Forelimb muscle (tissue), 1 donor: Measurements from ENCODE around the gene SPATA19. TPM values are rescaled to one million over a fixed set of nuclear protein-coding genes. Genes with fewer than 3 reads are reported as not detected.

ENCODE experiments used
- DNase-seq: peaks from one replicate; pipeline ENCODE4 v3.0.0-alpha.2; 2013; ENCODE audit warnings: low read depth
- polyA plus RNA-seq: library from polyadenylated mRNA; unstranded; fragments of 120-200 nt; gene quantifications from one replicate; pipeline ENCODE4 v1.2.1, GENCODE V29; 2013; ENCODE audit not compliant: insufficient read length

SPATA19 gene
- polyA plus RNA-seq, 1 donor, result not detected

DNA sequence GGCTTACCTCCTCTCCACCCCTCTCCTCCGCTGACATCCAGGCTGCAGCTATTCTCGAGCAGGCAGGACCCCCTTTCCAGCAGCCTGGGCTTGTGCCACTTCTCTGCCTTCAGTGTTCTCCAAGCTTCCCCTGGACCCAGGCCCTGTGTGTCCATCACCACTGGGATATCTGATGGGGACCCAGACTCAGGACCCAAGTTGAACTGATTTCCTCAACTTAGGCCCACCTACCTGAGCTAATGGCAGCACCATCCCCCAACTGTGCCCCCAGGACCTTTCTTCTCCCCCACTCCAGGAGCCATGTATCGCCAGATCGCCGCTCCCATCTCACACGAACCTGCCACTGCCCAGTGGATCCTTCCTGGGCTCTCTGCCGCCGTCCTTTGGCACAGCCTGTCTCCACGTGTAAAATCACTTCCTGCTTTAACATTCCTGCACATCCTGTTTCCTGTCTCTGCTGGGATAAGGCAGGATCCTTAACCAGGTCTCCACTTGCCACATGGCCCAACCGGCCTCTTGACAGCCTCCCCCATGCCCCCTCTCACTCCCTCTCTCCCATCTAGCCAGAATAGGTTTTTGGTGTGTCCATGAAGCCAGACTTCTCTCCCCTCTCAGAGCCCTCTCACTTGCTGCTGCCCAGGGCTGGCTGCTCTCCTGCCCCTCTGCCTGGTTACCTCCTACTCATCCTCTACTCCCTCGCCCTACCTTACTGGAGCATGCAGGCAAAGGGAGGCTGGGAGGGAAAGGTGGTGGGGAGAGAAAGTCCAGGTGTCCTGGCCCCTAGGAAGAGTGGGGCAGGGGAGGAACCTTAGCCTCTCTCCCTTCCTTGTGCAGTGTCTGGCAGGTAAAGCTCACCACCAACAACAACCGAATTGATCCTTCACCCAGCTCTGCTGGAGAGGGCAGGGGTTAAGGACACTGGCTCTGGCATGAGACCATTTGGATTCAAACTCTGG lies 9.4 kb downstream of the SPATA19 start:
- no peak for DNase-seq

- DNase-seq, result peak; percentile 43
Measured at GRCh38 chr11:133834682-133835592, 10.4 kb downstream of the SPATA19 start.

- DNase-seq, result no peak
Measured at GRCh38 chr11:133833898-133834681, 11.2 kb downstream of the SPATA19 start.

DNA sequence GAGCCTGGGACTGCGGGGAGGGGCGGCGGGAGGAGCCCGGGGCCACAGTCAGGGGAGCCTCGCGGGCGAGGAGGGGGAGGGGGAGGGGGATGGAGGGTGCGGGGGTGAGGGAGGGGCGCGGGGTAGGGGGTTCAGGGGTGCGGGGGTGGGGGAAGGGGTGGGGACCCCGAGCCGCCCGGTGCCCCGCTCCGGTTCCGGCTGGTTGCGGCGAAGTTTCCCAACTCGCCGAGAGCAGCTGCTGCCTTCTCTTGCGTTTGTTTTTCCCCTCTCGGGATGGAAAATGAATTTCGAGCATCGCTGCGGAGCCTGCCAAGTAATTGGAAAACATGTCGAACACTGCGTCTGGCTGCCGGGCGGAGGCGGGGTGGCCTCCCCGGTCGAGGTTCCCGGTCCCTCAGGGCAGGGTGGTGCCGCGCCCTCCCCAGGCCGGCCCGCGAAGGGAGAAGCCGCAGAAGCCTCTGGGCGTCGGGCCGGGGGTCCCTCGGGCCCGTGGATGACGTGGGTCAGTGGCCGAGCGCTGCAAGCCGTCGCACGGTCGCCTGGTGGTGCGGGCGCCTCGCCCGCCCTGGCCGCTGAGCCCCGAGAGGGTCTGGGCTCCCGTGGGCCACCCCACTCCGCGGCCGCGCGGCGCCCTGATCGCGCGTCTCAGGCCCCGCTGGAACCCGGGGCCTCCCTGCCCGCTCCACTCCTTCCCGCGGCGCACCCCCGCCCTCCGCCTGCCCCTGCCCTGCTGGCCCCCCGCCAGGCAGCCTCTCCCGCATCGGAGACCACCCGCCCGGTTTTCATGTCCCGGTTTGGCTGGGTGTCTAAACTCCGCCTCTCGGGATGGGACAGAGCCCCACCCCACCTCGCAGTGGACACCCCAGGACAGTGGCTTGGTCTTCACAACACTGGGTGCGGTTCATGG lies 12.1 kb downstream of the SPATA19 start:
- no peak for DNase-seq

- no peak for DNase-seq
Measured at GRCh38 chr11:133832096-133832990, 13.0 kb downstream of the SPATA19 start.

- DNase-seq, result no peak
Measured at GRCh38 chr11:133830931-133831907, 14.1 kb downstream of the SPATA19 start.

DNA sequence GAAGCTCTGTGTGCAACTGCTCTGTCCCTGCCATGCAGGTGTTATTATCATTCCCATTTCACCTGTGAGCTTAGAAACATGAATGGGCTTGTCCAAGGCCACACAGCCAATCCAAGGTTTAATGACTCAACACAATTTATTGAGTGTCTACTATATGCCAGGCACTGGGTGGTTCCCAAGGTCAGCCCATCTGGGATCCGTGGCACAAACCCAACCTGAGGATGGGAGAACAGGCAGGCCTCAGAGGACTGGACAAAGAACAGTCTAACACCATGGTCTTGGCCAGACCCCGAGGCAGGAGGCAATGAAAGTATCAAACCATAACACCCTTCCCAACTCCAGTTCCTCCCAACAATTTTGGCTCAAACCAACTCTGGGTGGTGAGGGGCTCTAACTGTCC lies 15.7 kb downstream of the SPATA19 start:
- no peak for DNase-seq

DNA sequence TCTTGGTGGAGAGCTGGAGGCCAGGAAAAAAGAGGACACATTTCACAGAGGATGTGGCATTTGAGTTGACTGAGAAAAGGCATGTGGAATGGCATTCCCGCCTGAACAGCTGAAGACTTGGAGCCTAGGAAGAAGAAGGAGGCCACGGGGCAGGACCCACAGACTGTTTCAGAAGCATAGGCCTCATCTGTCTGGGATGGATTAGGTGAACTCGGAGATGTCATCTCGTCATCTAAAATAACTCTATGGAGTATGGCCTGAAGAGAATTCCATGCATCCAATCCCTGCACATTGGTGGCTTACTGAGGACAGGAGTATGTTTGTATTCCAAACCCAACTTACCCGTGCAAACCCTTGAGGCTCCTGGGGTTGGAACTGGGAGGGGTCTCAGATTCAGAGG lies 16.4 kb downstream of the SPATA19 start:
- no peak for DNase-seq

DNA sequence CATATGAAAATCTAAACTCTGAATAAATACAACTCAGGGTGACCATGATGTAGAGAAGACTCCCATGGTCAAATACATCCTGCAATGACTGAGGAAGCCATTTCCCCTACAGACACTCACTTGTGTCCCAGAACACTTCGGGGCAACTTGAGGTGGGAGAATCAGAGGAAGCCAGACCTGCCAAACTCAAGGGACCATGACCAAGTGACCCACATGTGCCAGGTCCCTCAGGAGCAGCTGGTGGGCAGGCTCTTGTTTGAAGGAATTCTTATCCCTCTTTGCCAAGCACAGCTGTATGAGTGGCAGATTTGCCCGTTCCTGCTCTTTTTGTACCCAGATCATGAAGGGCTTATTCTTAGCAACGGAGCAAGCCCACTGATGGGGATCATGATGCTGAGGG lies 17.8 kb downstream of the SPATA19 start:
- no peak for DNase-seq

- no peak for DNase-seq
Measured at GRCh38 chr11:133826866-133827265, 18.4 kb downstream of the SPATA19 start.

DNA sequence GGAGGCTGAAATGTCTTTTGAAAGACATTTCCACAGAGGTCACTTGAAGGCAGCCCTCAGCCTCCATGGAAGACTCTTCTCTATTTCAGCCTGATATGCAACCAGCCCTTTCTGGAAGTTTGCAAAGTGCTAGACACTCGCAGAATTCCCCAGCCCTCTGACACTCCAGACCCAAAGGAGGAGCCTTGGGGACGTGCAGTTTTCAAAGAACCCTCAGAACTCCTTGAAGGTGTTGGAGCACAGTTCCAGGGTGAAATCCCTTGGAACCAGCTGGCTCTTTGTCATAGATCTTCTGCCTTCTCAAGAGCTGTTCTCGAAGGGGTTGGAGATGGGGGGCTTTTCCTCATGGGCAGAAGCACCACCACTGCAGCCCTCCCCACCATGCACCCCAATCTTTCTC lies 19.6 kb downstream of the SPATA19 start:
- DNase-seq, result no peak

DNA sequence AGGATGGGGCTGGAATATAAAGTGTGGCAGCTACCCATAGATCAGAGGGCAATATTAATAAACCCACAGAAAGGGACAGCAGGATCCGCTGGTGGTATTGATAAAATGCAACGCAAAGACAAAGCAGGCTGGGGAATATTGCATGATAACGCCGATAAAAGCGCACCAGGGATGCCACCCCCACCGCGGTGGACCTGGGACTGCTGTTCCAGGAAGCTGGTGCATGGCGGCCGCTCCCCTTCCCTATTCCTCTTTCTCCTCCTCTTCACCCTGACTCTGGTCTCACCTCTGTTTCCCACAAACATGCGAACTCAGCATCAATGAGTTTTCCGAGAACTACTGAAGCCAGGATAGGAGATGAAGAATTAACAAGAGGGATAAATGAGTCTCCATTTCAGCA lies 20.2 kb downstream of the SPATA19 start:
- DNase-seq, result no peak

DNA sequence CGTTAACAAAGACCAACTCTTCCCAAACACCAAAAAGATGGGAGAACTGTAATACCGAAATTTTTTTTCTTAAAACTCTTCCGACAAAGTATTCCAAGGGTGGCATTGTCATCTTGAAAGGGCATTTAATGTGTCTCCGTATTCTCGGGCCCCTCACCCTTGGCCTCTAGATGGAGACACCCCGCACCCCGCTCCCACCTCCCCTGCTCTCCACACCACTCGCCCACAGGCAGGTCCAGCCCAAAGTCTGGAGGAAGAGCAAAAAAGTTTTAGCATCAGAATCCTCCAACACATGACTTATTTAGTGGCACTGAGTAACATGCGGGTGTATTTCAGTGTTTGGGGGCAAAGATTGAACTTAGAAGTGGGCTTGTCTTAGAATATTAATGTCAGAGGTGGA lies 20.7 kb downstream of the SPATA19 start:
- DNase-seq, result no peak

DNA sequence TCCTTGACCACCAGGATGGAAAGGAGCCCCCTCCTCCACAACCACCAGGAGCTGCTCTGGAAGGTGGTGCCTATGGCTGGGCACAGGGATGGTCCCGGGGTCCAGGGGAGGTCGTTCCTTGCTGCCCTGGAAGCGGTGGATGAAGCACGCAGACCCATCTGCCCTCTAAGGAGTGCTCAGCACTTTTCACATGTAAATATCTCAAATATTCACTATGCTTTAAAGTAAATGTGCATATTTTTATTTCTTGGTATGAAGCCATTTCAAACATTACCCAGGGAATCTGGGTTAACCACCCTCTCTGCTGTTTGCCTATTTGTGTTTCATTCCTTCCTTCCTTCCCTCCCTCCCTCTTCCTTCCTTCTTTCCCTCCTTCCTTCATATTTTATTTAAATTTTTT lies 21.7 kb downstream of the SPATA19 start:
- DNase-seq, result no peak

- DNase-seq, result no peak
Measured at GRCh38 chr11:133823211-133823610, 22.1 kb downstream of the SPATA19 start.

DNA sequence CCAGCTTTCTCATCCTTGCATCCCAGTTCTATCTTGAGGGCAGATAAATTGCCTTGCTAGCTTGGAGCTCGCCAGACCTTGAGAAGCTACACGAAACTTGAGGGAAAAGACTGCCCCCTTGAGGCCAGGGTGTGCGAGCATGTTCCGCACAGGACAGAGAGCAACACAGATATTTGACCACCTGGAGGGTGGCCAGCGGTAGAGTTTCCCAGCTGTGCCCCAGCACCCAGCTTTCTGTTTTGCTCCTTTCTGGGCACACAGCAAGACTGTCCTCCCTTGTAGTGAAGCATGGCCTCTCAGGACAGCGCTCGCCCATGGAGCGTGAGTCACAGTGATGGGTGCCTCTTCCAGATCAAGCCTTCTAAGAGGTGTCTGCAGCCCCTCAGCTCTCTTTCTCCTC lies 23.5 kb downstream of the SPATA19 start:
- DNase-seq, result no peak

GRCh38 chr11:133819746-133820315 lies 25.5 kb downstream of the SPATA19 start:
- no peak for DNase-seq

DNA sequence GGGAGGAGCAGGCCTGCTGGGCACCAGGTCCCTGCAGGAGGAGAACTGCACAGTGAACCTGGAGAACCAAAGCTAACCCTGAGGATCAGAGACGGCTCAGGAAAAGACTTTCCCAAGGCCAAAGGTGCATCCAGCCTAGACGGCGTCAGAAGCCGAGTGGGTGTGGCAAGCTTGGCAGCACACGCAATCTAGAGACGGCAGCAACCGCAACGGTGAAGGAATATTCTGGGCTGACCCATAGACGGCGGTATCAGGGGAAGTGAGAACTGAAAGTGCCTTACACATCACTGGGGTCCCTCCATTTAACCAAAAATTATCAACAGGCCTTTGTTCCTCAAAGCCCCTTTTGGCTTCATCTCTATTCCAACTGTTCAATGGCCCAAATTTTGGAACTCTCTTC lies 26.2 kb downstream of the SPATA19 start:
- no peak for DNase-seq
